Stimulated activated CD4-positive, alpha-beta T cell treated with anti-CD3 and anti-CD28 coated beads, Interleukin-1b, Interleukin-23, amount 100 ng/mL, for 4 hours (primary cell): Measurements from ENCODE around the gene NUDT12.
A peak's percentile ranks its signal among the peaks of the same experiment; 100 is the strongest.

Experiments
- DNase-seq, 2 donors: peaks; one replicate each; pipeline ENCODE4 v3.0.0-alpha.2; 2020; ENCODE audit warnings: low read depth in 2 of 2

NUDT12 gene

DNA sequence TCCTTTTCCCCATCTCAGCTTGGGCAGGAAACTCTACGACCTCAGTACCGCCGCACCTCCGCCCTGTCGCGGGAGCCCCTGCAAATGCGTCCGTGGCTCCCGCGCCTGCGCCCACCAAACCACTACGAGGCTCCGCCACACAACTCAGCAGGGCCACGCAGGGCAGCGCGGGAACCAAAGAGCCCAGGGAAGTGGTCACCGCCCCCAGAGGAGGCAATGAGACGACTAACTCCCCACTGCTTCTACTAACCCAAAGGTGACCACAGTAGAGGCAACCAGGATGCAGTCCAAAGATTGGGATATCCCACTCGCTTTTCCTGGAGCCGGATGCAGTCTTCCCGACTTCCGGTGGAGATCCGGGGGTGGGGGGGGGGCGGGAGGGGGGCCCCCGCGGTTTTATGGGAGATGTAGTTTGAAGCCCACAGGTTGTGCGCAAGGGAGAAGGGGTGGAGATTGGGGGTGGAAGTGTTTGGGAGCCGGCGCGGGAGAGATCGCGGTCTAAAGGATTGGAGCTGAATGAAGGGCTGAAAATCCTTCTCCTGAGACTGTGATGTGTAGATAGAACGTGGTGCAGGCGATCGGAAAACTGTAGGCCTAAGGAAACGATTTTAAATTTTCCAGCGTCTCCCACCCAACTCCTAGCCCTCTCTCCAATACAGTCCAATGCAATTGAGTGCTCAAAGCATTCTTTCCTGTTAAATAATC lies at the start of gene NUDT12:
Gene NUDT12, minus strand, starts transcription at position 337 of the 705 bp plus-strand sequence. CDS start 2,541 bp downstream, outside the sequence.
- DNase-seq, result peak in 1 of 2 donors; percentile 33

DNA sequence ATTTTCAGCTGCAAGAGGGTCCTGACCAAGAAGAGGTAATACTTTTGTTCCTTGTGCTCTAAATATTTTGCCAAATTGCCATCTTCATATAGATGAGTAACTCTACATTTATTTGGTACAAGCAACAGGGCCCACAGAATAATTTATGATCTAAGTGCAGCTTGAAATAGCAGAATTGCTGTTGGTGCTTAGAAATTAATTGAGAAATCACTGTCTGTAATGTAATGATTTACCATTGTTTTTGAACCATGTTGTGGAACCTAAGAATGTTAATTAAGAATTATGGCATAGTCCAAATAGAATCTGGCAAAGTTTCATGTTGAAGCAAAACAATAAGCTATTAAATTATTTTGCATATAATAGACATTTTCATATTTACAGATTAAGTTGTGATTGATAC lies 44.8 kb upstream of the NUDT12 start:
- DNase-seq, result no peak

- no peak for DNase-seq
These were observed 42.7 kb upstream of the NUDT12 start for GRCh38 chr5:103605277-103605676.

- DNase-seq, result no peak
These were observed 39.8 kb upstream of the NUDT12 start for GRCh38 chr5:103602438-103602837.

DNA sequence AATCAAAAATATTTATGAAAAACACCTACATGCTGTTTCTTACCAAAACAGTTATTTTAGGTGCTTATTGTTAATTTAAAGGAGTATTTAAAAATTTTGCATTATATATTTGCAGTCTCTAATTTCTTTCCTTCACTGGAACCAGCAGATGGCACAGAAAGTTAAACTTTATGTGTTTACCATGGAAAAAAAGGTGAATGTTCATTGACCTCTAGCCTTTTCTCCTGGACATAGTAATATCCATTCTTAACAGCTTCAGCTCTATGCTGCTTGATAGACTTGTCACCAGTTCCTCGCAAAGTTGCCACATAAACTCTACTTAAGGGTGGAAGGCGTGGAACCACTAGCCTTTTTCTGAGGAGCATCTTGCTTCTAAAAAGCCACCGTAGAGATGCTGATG lies 38.7 kb upstream of the NUDT12 start:
- no peak for DNase-seq

DNA sequence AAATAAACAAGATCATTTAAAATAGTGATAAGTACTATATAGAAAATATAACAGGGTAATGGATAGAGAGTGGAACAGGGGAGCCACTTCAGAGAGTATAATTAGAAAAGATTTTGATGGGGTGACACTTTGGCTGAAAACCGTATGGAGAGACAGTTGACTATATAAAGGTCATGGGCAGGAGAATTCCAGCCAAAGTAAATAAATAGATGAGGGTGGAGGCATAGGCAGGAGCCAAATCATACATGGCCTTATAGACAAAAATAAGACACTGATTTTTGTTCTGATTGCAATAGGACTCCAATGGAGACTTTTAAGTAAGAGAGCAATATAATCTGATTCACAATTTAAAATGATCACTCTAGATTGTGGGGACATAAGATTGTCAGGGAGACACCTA lies 37.5 kb upstream of the NUDT12 start:
- DNase-seq, result no peak

DNA sequence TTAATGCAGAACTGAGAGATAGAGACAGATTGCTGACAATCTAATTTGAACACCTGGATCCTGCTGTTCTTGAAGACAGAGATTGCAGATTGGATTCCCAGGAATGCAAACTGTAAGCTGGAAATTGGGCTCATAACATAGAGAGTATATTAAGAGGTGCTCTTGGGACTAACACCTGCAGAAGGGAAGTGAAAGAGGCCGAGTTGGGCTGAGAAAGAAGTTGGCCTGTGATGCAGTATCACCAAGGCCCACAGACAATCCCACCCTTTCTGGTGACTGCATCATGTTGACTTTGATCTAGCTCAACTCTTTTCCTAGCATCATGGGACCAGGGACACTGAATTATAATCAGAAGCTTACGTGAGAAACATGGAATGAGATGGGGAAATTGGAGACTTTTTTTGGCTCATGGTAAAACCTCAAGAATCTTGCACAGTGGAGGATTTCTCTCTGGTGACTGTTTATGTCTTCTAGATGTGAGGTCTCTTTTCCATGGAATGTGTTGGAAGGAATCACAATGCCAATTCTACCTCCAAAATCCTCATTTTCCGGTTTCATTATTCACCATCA lies 36.5 kb upstream of the NUDT12 start:
- no peak for DNase-seq

DNA sequence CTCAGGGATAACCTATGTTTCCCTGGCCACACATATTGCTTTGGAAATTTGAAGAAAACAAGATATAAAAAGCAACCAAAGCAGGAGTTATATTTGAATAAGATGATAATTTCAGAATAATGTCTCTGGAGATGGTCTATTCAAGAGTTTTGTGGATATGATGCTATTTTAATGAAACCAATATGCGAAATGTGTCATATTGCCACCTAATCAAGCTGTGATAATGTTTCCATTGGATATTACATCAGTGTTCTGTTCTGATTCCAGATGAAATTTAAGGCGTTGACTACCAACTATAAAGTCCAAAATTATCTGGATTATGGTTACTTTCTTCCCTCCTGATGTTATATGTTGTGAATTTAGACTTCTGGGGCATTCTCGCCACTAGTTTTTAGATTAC lies 27.6 kb upstream of the NUDT12 start:
- DNase-seq, result no peak

DNA sequence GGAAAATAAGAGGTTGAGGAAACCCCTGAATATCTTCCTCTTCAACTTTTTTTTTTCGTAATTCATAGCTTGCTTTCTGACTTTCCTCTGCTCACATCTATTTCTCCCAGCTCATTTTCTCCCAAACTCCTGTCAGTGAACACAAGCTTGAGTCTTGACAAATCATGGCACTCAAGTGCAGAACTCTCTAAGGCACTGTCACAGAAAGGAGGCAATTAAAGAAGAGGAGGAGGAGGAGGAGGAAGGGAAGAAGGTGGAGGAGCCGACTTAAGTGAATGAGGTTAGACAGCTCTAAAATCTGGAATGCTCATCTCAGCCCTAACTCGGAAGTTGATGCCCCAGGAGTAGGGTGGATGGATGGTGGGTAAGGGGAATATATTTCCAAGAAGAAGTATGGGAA lies 27.2 kb upstream of the NUDT12 start:
- DNase-seq, result no peak

DNA sequence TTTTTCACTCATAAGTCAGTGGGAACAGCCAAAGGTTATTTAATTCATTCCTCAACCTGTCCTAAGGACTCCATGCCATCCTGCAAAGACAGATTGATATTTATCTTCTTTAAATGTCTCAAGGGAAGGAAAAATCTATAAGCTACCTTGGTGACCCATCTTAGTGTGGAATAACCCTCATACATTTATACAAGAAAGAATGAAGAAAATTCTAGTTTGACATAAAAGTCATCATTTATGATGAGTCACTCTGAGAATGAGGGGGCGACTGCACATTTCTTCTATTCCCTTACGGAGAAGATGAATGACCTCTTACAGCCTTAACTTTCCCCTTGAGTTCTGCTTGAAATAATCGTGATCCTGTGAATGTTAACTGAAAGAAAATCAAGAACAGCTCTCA lies 26.8 kb upstream of the NUDT12 start:
- DNase-seq, result no peak

DNA sequence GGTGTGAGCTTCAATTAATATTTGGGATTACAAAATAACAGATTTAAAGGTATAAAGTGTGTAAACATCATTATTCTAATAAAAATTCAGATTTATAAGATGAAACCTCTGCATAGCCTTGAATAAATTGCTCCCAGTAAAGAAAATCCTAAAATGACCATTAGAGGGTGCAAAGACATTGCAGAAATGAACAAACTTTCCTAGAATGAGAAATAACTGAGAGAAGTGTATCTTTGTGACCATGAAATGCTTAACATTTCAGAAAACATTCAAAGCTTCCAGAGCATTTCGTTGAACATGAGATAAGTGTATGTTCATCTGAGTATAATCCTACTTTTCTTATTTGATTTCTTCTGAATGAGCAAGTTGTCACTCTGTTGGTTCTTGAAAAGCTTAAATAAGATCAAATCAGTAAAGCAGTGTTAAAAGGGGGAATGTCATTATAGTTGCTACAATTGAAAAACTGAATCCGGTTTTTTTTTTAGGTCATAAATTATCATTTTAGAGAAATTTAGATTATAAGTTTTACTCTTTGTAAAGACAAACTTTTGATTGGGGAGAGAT lies 24.7 kb upstream of the NUDT12 start:
- DNase-seq, result no peak

DNA sequence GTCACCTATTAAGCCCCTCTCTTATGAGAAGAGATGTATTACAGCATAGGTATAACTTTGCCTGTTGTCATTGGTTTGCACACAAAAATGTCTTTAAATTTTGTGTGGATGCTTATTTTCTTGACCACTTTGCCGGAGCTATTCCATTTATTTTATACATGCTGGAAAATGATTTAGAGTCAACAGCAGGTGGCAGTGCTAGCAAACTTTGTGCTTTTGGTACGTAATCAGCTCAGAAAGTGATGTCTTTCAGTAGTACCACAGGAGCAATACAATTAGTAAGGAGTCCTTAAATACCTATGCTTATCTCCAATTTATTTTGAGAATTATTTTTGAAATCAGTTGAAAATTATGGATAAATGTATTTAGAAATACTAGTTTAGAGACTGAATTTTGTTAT lies 19.8 kb upstream of the NUDT12 start:
- DNase-seq, result no peak

- no peak for DNase-seq
These were observed 10.8 kb upstream of the NUDT12 start for GRCh38 chr5:103573411-103573810.

DNA sequence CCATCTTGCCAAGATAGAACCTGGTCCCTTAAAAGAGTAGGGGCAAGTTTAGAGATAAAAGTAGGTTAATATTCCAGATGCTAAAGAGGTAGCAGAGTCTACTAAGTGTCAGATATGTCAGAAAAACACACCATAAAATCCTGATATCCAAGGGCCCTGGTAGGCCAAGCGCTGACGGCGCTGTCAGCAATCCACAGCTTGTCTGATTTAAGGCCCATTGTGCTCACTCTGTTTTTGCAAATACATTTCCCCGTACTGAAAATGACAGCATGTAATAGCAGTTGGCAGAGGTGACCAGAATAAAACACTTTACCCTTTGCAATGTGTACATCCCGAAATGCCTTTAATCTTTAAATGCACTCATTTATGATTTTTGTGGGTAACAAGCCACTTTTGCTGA lies 9.9 kb upstream of the NUDT12 start:
- DNase-seq, result no peak

GRCh38 chr5:103571730-103572129 lies 9.1 kb upstream of the NUDT12 start:
- DNase-seq, result no peak

DNA sequence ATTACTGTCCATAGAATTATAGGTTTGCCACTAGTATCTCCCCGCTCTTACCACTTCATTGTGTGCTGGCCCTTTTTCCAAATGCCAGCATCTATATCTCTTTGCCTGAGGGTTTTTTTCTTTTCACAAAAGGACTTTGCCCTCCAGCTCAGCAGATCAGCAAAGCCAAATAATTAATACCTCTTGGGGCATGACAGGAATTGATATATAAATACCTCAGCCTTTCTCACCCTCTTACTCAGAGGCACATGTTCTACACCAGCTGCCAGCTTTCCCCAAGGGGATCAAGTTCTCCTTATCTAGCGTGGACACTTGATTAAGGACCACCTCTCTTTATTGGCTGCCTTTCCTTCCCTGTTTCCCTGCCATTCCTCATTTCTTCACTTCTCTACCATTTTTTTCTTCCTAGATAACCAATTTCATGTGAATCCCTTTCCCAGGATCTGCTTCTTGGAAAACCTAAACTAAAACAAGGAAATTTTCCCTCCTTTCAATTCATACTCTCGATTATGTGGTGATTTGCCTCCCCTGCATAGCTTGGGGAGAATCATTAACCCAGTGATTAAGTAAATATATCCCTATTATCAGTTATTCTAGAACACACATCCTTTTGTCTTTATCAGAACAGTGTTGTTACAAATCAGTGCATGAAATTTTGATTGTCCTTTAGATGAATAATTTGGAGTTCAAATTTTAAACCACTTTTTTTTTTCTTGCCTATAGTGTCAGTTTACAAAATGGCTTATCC lies 6.9 kb upstream of the NUDT12 start:
- DNase-seq, result no peak

DNA sequence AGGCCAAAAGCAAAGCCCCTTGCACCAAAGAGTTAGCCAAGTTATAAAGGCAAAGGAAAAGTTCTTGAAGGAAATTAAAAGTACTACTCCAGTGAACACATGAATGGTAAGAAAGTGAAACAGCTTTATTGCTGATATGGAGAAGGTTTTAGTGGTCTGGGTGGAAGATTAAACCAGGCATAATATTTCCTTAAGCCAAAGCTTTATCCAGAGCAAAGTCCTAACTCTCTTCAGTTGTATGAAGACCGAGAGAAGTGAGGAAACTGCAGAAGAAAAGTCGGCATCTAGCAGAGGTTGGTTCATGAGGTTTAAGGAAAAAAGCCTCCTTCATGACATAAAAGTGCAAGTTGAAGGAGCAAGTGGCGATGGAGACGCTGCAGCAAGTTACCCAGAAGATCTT lies 3.1 kb upstream of the NUDT12 start:
- no peak for DNase-seq

- no peak for DNase-seq
These were observed 720 bp downstream of the NUDT12 start for GRCh38 chr5:103561685-103562452.

- DNase-seq, result no peak
These were observed 1.8 kb downstream of the NUDT12 start for GRCh38 chr5:103560826-103561225.

DNA sequence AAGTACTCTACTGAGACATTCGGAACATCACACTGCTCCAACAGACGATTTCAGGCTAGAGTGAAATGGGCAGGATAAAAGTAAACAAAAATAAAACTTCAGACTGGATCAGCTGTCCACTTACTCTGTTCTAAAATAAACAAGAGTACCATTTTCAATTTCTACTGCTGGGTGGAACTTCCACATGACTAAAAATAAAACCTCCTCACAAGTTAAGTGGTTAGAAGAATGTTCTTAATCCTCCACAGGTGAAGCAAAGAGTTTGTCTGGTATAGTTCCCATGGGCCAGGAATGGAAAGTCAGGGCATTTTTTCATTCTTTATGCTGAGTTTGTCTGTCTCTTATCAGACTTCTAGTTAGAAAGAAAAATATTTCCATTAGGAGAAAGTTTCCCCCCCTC lies 15.7 kb downstream of the NUDT12 start:
- no peak for DNase-seq

GRCh38 chr5:103542441-103542840 lies 20.1 kb downstream of the NUDT12 start:
- DNase-seq, result no peak

- DNase-seq, result no peak
These were observed 21.0 kb downstream of the NUDT12 start for GRCh38 chr5:103541569-103541968.
